Smooth muscle cell (in vitro differentiated cells): ENCODE measurements around the gene IQSEC3. TPM values are rescaled to one million over a fixed set of nuclear protein-coding genes. Genes with fewer than 3 reads are reported as not detected.

ENCODE experiments used
- DNase-seq: peaks from one replicate; lab custom pipeline; 2025; ENCODE audit not compliant: unreplicated experiment; lab: John Stamatoyannopoulos, UW
- H2AFZ ChIP-seq: fragments of 200-600 bp; sonication (generic); 2 replicates; pipeline ENCODE4 v1.6.0; 2016; ENCODE audit warnings: antibody characterized with exemption, low read depth, mild to moderate bottlenecking
- H3F3A ChIP-seq: fragments of 200-600 bp; sonication (generic); 2 replicates; pipeline ENCODE4 v1.6.0; 2017; ENCODE audit warnings: antibody characterized with exemption, low read depth
- H3K27ac ChIP-seq: fragments of 200-600 bp; sonication (generic); 2 replicates; pipeline ENCODE4 v1.5.1; 2016; ENCODE audit warnings: low read depth, mild to moderate bottlenecking
- H3K27me3 ChIP-seq: fragments of 200-600 bp; sonication (generic); 2 replicates; pipeline ENCODE4 v1.6.1; 2016; ENCODE audit warnings: low read depth, mild to moderate bottlenecking
- H3K36me3 ChIP-seq: fragments of 200-600 bp; sonication (generic); 2 replicates; pipeline ENCODE4 v1.5.1; 2016; ENCODE audit warnings: low read depth
- H3K4me1 ChIP-seq: fragments of 200-600 bp; sonication (generic); 2 replicates; pipeline ENCODE4 v1.5.1; 2016; ENCODE audit warnings: low read depth
- H3K4me2 ChIP-seq: fragments of 200-600 bp; sonication (generic); 2 replicates; pipeline ENCODE4 v1.6.0; 2016; ENCODE audit warnings: mild to moderate bottlenecking
- H3K4me3 ChIP-seq: fragments of 200-600 bp; sonication (generic); 2 replicates; pipeline ENCODE4 v1.5.1; 2016; ENCODE audit warnings: mild to moderate bottlenecking
- H3K79me2 ChIP-seq: fragments of 200-600 bp; sonication (generic); 2 replicates; pipeline ENCODE4 v1.6.0; 2016; ENCODE audit warnings: low read depth, mild to moderate bottlenecking
- H3K9ac ChIP-seq: fragments of 200-600 bp; sonication (generic); 2 replicates; pipeline ENCODE4 v1.6.0; 2016; ENCODE audit warnings: low read depth
- H3K9me3 ChIP-seq: fragments of 200-600 bp; sonication (generic); replicated peaks from 2 replicates; pipeline ENCODE4 v1.5.1; 2016; ENCODE audit warnings: low read depth
- H4K20me1 ChIP-seq: fragments of 200-600 bp; sonication (generic); 2 replicates; pipeline ENCODE4 v1.6.0; 2016; ENCODE audit warnings: low read depth
- WGBS: methylation state at CpG from one replicate; pipeline ENCODE4 v1.1.7; 2016; ENCODE audit warnings: low lambda C conversion rate; 5-methylcytosine and 5-hydroxymethylcytosine counted together
- polyA plus RNA-seq: library from polyadenylated mRNA; unstranded; fragments of >200 nt; fragmentation: Nextera tagmentation; extraction: Ambion mirVana; gene quantifications from 2 replicates; pipeline ENCODE4 v1.2.1, GENCODE V29; 2016
- total RNA-seq: library from RNA; depleted of rRNA; stranded (reverse); fragments of >200 nt; gene quantifications from 2 replicates; pipeline ENCODE4 v1.2.3, GENCODE V29; 2014
- TF ChIP-seq, protein P1 (sequence below): fragments of 200-600 bp; sonication (generic); IDR thresholded peaks from 2 replicates; pipeline ENCODE4 v1.5.1; 2017; ENCODE audit warnings: borderline replicate concordance, mild to moderate bottlenecking, antibody characterized with exemption; ENCODE audit not compliant: insufficient read depth, poor library complexity, severe bottlenecking

The IQSEC3 gene
- total and polyA plus RNA-seq, 2 experiments from 2014 or later = 0.72 to 2.4 TPM

DNA sequence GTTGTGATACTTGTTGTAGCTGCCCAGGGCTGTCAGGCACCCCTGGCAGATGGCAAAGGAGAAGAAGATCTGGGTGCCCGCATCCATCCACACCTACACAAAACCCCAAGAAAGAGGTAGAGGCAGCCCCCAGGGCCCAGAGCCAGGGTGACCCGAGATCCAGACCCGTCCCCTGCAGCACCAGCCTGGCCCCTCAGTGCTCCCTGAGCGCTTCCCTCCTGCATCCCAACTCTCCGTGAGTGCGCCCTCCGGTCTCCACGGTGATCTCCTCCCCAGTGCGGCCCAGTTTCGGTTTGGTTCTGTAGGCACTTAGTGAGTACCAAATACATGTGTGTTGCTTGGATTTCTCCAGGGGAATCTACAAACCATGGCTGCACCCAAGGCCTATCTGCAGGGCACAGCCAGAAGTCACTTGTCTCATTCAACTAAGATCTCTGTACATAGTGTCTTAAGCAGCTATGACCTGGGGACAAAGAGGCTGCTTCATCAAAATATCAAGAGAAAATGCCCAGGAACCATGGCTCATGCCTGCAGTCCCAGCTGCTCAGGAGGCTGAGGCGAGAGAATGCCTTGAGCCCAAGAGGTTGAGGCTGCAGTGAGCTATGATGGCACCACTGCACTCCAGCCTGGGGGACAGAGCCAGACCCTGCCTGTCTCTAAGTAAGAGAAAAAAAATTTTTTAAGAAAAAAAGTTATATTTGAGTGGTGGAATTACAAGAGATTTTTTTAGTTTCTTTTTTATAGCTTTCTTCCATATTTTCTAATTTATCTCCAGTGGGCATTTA lies 131.5 kb downstream of the IQSEC3 start:
- Histone ChIP-seq H3K9ac (no peak overlapping the region), H3K27ac (no peak overlapping the region), H3K4me2 (no peak overlapping the region), H3K9me3 (no peaks in the 10 kb centered on the region), H3K36me3 (no peaks in the 10 kb centered on the region), H2AFZ (no peak overlapping the region), H3K79me2 (no peaks in the 10 kb centered on the region), H3K4me1 (no peaks in the 10 kb centered on the region), H3K27me3 (no peaks in the 10 kb centered on the region), H4K20me1 (no peaks in the 10 kb centered on the region), H3K4me3 (no peak overlapping the region), H3F3A (no peaks in the 10 kb centered on the region)
- 95% methylated on average over 11 of the region's 11 CpGs for WGBS
- no peak for DNase-seq
- TF ChIP-seq, protein P1, sequence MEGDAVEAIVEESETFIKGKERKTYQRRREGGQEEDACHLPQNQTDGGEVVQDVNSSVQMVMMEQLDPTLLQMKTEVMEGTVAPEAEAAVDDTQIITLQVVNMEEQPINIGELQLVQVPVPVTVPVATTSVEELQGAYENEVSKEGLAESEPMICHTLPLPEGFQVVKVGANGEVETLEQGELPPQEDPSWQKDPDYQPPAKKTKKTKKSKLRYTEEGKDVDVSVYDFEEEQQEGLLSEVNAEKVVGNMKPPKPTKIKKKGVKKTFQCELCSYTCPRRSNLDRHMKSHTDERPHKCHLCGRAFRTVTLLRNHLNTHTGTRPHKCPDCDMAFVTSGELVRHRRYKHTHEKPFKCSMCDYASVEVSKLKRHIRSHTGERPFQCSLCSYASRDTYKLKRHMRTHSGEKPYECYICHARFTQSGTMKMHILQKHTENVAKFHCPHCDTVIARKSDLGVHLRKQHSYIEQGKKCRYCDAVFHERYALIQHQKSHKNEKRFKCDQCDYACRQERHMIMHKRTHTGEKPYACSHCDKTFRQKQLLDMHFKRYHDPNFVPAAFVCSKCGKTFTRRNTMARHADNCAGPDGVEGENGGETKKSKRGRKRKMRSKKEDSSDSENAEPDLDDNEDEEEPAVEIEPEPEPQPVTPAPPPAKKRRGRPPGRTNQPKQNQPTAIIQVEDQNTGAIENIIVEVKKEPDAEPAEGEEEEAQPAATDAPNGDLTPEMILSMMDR = no peak

DNA sequence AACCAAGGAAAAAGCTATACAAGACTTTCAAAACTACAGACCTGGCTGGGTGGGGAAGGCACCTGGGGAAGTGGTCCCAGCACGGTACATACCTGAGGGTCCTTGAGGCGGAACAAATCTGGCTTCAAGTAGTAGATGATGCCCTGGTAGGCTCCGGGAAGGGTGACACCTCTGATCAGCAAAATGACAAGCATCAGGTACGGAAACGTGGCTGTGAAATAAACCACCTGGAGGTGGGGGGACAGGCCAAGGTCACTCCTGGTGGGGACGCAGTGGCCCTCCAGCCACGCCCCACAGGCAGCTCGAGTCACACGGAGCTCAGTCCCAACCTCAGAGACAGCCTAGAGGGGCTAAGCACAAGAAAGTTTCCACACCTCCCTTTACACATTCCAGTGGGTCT lies 132.1 kb downstream of the IQSEC3 start:
- Histone ChIP-seq H3K4me1 (no peaks in the 10 kb centered on the region), H3F3A (no peaks in the 10 kb centered on the region), H3K9ac (no peak overlapping the region), H3K27me3 (no peaks in the 10 kb centered on the region), H3K79me2 (no peaks in the 10 kb centered on the region), H3K27ac (no peak overlapping the region), H3K4me2 (no peak overlapping the region), H4K20me1 (no peaks in the 10 kb centered on the region), H3K36me3 (no peaks in the 10 kb centered on the region), H2AFZ (no peak overlapping the region), H3K9me3 (no peaks in the 10 kb centered on the region), H3K4me3 (no peak overlapping the region)
- 62% methylated on average over 9 of the region's 9 CpGs for WGBS
- DNase-seq = no peak
- TF ChIP-seq, protein P1 = no peak

DNA sequence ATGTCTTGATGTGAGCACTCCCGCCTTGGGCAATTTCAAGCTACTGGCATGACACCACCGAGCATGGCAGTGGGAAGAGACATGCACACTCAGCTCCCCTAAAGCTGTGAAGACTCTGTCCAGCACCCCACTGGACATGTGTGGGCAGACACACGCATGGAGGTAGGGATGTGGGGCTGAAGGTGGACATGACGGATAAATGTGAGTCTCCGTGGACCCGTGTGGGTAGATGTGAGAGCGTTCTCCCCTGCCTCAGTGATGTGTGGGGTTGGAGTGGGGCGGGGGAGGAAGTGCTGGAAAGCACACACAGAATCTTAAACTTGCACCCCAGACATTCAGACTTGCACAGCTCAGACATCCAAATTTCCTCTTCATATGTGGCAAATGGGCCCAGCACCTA lies 134.8 kb downstream of the IQSEC3 start:
- no peak overlapping the region for H3K27ac ChIP-seq
- H3K36me3 ChIP-seq = no peaks in the 10 kb centered on the region
- H2AFZ ChIP-seq = no peak overlapping the region
- H3K79me2 ChIP-seq = no peaks in the 10 kb centered on the region
- WGBS = 91% methylated on average over 8 of the region's 8 CpGs
- H3K9me3 ChIP-seq = no peaks in the 10 kb centered on the region
- H3F3A ChIP-seq = no peaks in the 10 kb centered on the region
- TF ChIP-seq, protein P1 = no peak
- no peak for DNase-seq
- no peaks in the 10 kb centered on the region for H4K20me1 ChIP-seq
- no peak overlapping the region for H3K9ac ChIP-seq
- no peak overlapping the region for H3K4me2 ChIP-seq
- H3K27me3 ChIP-seq = peaks cover 9% of the 10 kb centered on the region
- H3K4me1 ChIP-seq = peaks cover 6% of the 10 kb centered on the region
- H3K4me3 ChIP-seq = no peak overlapping the region

DNA sequence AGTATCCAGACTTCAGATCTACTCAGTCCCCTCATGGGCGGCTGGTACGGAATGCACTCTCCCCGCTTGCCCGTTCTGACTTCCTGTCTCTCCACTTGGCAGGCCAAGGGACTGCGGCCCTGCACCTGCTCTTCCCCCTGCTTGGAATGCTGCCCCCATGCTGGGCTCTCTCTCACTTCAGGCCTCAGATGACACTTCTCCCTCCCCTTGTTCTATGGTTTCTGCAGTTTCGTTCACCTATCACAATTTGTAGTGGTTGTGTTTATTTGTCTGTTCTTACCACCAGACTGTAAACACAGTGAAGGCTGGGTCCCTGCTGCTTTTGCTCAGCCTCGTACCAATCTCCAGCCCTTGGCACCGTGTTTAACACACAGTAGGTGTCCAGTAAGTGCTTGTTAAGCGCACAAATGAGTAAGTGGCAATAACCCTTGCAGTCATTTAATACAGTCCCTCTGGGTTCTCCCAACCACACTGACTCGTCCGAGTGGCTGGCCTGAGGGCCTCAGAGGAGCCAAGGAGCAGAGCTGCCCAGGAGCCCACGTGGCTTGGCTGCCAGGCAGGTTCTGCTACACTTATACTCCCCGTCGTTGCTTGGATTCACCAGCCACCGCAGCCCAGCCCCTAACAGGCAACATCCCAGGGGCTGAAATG lies 135.6 kb downstream of the IQSEC3 start:
- Histone ChIP-seq H3K9me3 (no peaks in the 10 kb centered on the region), H2AFZ (no peak overlapping the region), H3K4me1 (peaks cover 6% of the 10 kb centered on the region), H3K9ac (no peak overlapping the region), H3F3A (no peaks in the 10 kb centered on the region), H3K4me2 (no peak overlapping the region), H3K4me3 (no peak overlapping the region), H3K27me3 (peaks cover 11% of the 10 kb centered on the region), H3K27ac (no peak overlapping the region), H3K79me2 (no peaks in the 10 kb centered on the region), H3K36me3 (no peaks in the 10 kb centered on the region), H4K20me1 (no peaks in the 10 kb centered on the region)
- no peak for DNase-seq
- 31% methylated on average over 15 of the region's 15 CpGs for WGBS
- TF ChIP-seq, protein P1 = no peak
